ENCODE data around the gene GRIK3. TPM values are rescaled to one million over a fixed set of nuclear protein-coding genes. Genes with fewer than 3 reads are reported as not detected.

GRIK3 gene
- polyA plus RNA-seq, 1 donor (not counting 4 experiments of a cell fraction or from before 2014, with no cell fraction given), result not detected

DNA sequence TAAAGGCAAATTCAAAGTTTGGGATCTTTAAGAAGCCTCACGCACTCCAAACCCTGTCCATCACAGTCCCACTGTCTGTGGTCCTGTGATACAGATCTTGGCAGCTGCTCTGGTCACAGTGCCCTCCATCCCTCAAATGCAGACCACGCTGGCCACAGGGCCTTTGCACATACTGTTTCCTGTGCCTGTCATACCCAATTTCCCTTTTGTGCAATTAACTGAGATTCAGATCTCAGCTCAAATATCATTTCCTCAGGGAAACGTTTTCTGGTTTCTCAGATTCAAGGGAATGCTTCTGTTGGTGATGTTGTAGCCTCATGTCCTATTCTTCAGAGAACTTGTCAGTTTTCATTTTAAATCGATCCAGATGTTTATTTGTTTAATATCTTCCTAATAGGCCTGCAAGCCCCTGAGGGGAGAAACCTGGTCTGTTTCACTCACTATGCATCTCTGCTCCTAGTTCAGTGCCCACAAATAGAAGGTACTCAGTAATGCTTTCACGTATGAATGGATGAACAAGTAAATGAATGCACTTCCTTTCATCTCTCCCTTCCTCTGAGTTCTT lies 24.2 kb upstream of the GRIK3 start:
- Histone ChIP-seq H2AFZ (ENCODE audit: control insufficient read depth, low read length) (no peak overlapping the region), H3K4me3 (ENCODE audit: control insufficient read depth in 2 of 3, extremely low read depth in 1 of 3, insufficient read depth in 2 of 3, low read depth in 1 of 3, low read length in 3 of 3) (no peak overlapping the region), H3K9ac (ENCODE audit: control insufficient read depth, extremely low read depth, insufficient read depth, low read length) (no peak overlapping the region), H3K4me2 (ENCODE audit: control insufficient read depth, extremely low read depth, insufficient read depth, low read depth, low read length) (no peak overlapping the region), H3K9me3 (ENCODE audit: control insufficient read depth, low read depth, low read length) (no peaks in the 10 kb centered on the region), H3K36me3 (ENCODE audit: control insufficient read depth in 2 of 2, extremely low read depth in 1 of 2, insufficient read depth in 2 of 2, low read length in 2 of 2) (no peaks in the 10 kb centered on the region), H3K27me3 (ENCODE audit: control insufficient read depth, extremely low read depth, insufficient read depth, low read length) (no peaks in the 10 kb centered on the region), H3K4me1 (ENCODE audit: control insufficient read depth, extremely low read depth, insufficient read depth, low read length) (no peaks in the 10 kb centered on the region), H3K79me2 (ENCODE audit: control insufficient read depth, insufficient read depth, low read length) (no peaks in the 10 kb centered on the region), H4K20me1 (ENCODE audit: control insufficient read depth, extremely low read depth, insufficient read depth, low read length) (no peaks in the 10 kb centered on the region), H3K9me1 (ENCODE audit: control insufficient read depth, extremely low read depth, insufficient read depth, low read length) (no peaks in the 10 kb centered on the region), H3K27ac (ENCODE audit: control insufficient read depth, insufficient read depth, low read length) (no peak overlapping the region)
- FAIRE-seq (no peak), DNase-seq (ENCODE audit: low read depth, low spot score) (no peak)
- dilution Hi-C loops (cut with MboI; ENCODE audit: extremely low pct_ligation_motif_present, low sequenced_read_pairs), result no loop called here
- no peak for TF ChIP-seq EZH2 (IDR thresholded peaks at IDR 0.05; ENCODE audit: low read length)
- TF ChIP-seq, protein P1, sequence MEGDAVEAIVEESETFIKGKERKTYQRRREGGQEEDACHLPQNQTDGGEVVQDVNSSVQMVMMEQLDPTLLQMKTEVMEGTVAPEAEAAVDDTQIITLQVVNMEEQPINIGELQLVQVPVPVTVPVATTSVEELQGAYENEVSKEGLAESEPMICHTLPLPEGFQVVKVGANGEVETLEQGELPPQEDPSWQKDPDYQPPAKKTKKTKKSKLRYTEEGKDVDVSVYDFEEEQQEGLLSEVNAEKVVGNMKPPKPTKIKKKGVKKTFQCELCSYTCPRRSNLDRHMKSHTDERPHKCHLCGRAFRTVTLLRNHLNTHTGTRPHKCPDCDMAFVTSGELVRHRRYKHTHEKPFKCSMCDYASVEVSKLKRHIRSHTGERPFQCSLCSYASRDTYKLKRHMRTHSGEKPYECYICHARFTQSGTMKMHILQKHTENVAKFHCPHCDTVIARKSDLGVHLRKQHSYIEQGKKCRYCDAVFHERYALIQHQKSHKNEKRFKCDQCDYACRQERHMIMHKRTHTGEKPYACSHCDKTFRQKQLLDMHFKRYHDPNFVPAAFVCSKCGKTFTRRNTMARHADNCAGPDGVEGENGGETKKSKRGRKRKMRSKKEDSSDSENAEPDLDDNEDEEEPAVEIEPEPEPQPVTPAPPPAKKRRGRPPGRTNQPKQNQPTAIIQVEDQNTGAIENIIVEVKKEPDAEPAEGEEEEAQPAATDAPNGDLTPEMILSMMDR (optimal IDR thresholded peaks at IDR 0.05 in 1 of 3, IDR thresholded peaks at IDR 0.05 in 1 of 3, conservative IDR thresholded peaks at IDR 0.05 in 1 of 3; ENCODE audit: extremely low read depth in 1 of 3, insufficient read depth in 2 of 3, low read length in 3 of 3), result no peak

DNA sequence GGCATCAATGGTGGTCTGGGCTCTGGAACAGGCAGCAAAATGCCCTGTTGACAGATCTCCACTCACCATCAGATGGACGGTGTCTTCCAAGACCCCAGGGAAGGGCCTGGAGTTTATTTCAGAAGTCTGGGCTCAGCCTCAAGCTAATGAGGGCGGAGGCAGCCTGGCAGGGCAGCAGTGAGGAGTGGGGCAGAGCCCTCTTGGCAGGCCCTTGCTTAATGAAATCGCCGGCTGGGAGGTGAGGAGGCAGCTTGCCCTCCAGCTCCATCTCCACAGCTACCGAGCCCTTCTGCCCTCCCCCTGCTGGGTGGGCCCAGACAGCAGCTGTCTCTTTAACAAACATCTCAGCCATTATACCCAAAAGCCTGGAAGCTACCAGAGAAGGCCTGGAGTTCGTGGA lies 22.0 kb upstream of the GRIK3 start:
- H3K36me3 ChIP-seq (ENCODE audit: control insufficient read depth in 2 of 2, extremely low read depth in 1 of 2, insufficient read depth in 2 of 2, low read length in 2 of 2), result no peaks in the 10 kb centered on the region
- no peaks in the 10 kb centered on the region for H4K20me1 ChIP-seq (ENCODE audit: control insufficient read depth, extremely low read depth, insufficient read depth, low read length)
- H3K79me2 ChIP-seq (ENCODE audit: control insufficient read depth, insufficient read depth, low read length), result no peaks in the 10 kb centered on the region
- no peaks in the 10 kb centered on the region for H3K9me3 ChIP-seq (ENCODE audit: control insufficient read depth, low read depth, low read length)
- FAIRE-seq (no peak), DNase-seq (ENCODE audit: low read depth, low spot score) (no peak)
- H3K27ac ChIP-seq (ENCODE audit: control insufficient read depth, insufficient read depth, low read length), result no peak overlapping the region
- H3K9ac ChIP-seq (ENCODE audit: control insufficient read depth, extremely low read depth, insufficient read depth, low read length), result no peak overlapping the region
- no peaks in the 10 kb centered on the region for H3K4me1 ChIP-seq (ENCODE audit: control insufficient read depth, extremely low read depth, insufficient read depth, low read length)
- dilution Hi-C loops (cut with MboI; ENCODE audit: extremely low pct_ligation_motif_present, low sequenced_read_pairs), result no loop called here
- no peaks in the 10 kb centered on the region for H3K27me3 ChIP-seq (ENCODE audit: control insufficient read depth, extremely low read depth, insufficient read depth, low read length)
- TF ChIP-seq, protein P1 (optimal IDR thresholded peaks at IDR 0.05 in 1 of 3, IDR thresholded peaks at IDR 0.05 in 1 of 3, conservative IDR thresholded peaks at IDR 0.05 in 1 of 3; ENCODE audit: extremely low read depth in 1 of 3, insufficient read depth in 2 of 3, low read length in 3 of 3), result no peak
- TF ChIP-seq EZH2 (IDR thresholded peaks at IDR 0.05; ENCODE audit: low read length), result no peak
- no peak overlapping the region for H3K4me2 ChIP-seq (ENCODE audit: control insufficient read depth, extremely low read depth, insufficient read depth, low read depth, low read length)
- H2AFZ ChIP-seq (ENCODE audit: control insufficient read depth, low read length), result no peak overlapping the region
- H3K9me1 ChIP-seq (ENCODE audit: control insufficient read depth, extremely low read depth, insufficient read depth, low read length), result no peaks in the 10 kb centered on the region
- no peak overlapping the region for H3K4me3 ChIP-seq (ENCODE audit: control insufficient read depth in 2 of 3, extremely low read depth in 1 of 3, insufficient read depth in 2 of 3, low read depth in 1 of 3, low read length in 3 of 3)
